SH-SY5Y (cell line): ENCODE data around the gene C11orf91.

Experiments
- GATA2 ChIP-seq: IDR thresholded peaks from 2 replicates; pipeline ENCODE4 v1.6.1; 2011; ENCODE audit warnings: mild to moderate bottlenecking, low read depth, low read length
- GATA3 ChIP-seq: IDR thresholded peaks from 2 replicates; pipeline ENCODE4 v1.6.1; 2011; ENCODE audit warnings: low read depth, mild to moderate bottlenecking, low read length, moderate library complexity

- TF ChIP-seq GATA3 = no peak
- no peak for TF ChIP-seq GATA2
These were observed 34.9 kb upstream of the C11orf91 start for GRCh38 chr11:33735271-33736147.
